ENCODE data around the gene PPFIBP2.

The PPFIBP2 gene

DNA sequence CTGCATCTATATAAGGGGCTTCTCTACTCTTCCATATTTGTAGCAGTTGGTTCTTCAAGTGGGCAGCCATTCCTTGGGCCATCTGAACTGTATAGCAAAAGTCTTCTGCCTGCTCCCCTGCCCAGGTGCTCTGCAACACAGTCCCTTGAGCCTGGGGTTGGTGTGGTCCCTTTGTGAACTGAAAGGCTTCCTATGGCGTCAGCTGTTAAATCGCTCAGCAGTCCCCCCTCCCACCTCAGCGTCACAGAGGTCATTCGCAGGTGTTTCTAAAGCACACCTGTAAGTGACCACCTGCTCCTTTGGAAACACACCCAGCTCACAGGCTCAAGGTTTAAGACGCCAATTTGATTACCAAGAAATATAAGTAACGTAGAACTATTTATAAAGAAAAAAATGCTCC lies 122.6 kb downstream of the PPFIBP2 start:
- DNase-seq, result no peak
- Histone ChIP-seq H3K27ac (ENCODE audit: insufficient read depth, low read length, poor library complexity, severe bottlenecking) (no peak overlapping the region), H3K36me3 (ENCODE audit: control insufficient read depth, insufficient read depth, low read length) (peaks cover 15% of the 10 kb centered on the region), H3K4me1 (ENCODE audit: control insufficient read depth, insufficient read depth, low read length, poor library complexity, severe bottlenecking) (no peaks in the 10 kb centered on the region), H3K4me3 (ENCODE audit: insufficient read depth, low read depth, low read length, poor library complexity, severe bottlenecking) (no peak overlapping the region), H3K27me3 (replicated peaks; ENCODE audit: control insufficient read depth, insufficient read depth, low read length, poor library complexity, severe bottlenecking) (no peaks in the 10 kb centered on the region), H3K9me3 (ENCODE audit: control insufficient read depth, low read length) (no peaks in the 10 kb centered on the region)

DNA sequence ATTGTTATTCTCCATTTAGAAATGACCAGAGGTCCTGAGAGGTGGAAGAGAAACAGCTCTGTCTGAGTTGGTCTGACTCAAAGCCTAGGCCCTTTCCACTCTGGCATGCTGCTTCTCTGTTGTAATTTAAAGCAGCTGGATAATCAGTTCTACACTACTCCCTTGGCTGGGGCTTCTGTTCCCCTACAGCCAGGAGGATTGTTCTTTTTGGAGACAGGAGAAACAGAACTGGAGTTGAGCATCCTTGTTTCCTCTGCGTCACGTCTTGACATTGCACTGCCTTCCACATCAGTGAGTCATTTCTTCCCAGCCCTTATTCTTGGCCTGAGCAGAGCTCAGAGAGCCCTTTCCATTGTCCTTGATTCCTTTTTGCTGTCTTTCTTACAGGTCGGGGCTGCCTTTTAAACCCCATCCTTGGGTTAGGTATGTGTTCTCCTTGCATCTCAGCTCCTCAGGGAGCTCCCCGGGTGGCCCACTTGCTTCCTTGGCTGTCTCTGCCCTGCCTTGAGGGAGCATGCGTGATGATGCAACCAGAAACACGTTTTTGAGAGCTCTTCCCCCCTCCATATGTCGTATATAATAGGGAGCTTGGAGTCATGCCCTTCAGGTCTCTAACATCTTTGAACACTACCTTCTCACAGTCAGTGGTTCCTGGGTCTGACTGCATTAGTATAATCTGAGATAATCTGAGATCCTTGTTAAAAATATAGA lies 123.8 kb downstream of the PPFIBP2 start:
- Histone ChIP-seq H3K4me1 (ENCODE audit: control insufficient read depth, insufficient read depth, low read length, poor library complexity, severe bottlenecking) (no peaks in the 10 kb centered on the region), H3K4me3 (ENCODE audit: insufficient read depth, low read depth, low read length, poor library complexity, severe bottlenecking) (no peak overlapping the region), H3K27me3 (replicated peaks; ENCODE audit: control insufficient read depth, insufficient read depth, low read length, poor library complexity, severe bottlenecking) (no peaks in the 10 kb centered on the region), H3K27ac (ENCODE audit: insufficient read depth, low read length, poor library complexity, severe bottlenecking) (no peak overlapping the region), H3K9me3 (ENCODE audit: control insufficient read depth, low read length) (no peaks in the 10 kb centered on the region), H3K36me3 (ENCODE audit: control insufficient read depth, insufficient read depth, low read length) (peaks cover 6% of the 10 kb centered on the region)
- no peak for DNase-seq

DNA sequence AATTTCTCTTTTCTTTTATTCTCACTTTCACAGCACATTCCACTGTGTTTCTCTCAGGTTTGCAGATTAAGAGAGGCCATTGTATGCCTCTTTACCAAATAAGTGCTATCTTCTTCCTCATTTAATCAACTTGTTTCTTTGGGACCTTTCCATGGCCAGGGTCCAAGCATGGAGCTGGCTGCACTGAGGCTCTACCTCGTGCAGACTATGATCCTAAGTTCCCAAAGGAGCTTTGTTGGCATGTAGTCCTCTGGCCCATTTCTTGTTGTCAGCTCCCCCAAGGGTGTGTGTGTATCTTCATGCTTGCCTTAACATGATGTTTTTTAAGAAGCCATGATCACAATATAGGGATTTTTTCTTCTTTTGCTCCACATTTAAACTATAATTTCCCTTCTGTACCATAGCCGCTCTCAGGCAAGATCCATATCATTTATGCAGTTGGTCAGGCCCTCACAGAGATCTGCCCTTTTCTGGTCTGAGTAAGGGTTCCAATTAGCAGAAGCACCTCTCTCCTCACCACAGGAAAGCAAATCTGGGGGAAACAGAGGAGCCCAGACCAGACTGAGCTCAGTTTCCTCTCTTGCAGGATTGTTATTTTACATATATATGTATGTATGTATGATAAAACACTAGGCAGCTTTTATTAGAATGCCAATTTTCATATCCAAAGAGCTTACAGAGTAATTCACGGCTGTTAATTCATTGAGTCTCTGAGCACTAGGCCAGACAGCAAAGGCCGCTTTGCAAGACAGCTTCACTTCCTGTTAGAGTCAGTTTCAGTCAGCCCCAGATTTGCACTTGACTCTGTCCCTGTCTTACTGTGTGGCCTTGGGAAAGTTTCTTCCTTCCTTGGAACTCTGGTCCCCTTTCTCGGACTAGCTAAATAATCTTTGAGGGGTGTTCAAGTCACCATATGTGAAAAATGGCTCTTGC lies 125.2 kb downstream of the PPFIBP2 start:
- no peaks in the 10 kb centered on the region for H3K36me3 ChIP-seq (ENCODE audit: control insufficient read depth, insufficient read depth, low read length)
- no peak overlapping the region for H3K27ac ChIP-seq (ENCODE audit: insufficient read depth, low read length, poor library complexity, severe bottlenecking)
- no peaks in the 10 kb centered on the region for H3K4me1 ChIP-seq (ENCODE audit: control insufficient read depth, insufficient read depth, low read length, poor library complexity, severe bottlenecking)

DNA sequence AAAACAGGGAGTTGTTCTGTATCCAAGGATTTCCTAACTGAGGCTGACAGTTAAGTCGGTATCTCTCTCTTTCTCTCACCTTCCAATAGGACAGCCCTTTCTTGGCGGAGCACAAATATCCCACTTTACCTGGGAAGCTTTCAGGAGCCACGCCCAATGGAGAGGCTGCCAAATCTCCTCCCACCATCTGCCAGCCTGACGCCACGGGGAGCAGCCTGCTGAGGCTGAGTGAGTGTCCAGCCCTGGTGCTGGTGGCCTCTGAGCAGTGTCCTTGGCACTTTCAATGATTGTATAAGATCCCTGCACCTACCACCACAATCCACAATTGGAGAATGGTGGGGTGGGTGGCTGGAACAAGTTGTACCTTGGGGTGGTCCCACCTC lies 125.8 kb downstream of the PPFIBP2 start:
- Histone ChIP-seq H3K27me3 (replicated peaks; ENCODE audit: control insufficient read depth, insufficient read depth, low read length, poor library complexity, severe bottlenecking) (no peaks in the 10 kb centered on the region), H3K4me3 (ENCODE audit: insufficient read depth, low read depth, low read length, poor library complexity, severe bottlenecking) (no peak overlapping the region), H3K27ac (ENCODE audit: insufficient read depth, low read length, poor library complexity, severe bottlenecking) (no peak overlapping the region), H3K36me3 (ENCODE audit: control insufficient read depth, insufficient read depth, low read length) (no peaks in the 10 kb centered on the region), H3K9me3 (ENCODE audit: control insufficient read depth, low read length) (no peaks in the 10 kb centered on the region), H3K4me1 (ENCODE audit: control insufficient read depth, insufficient read depth, low read length, poor library complexity, severe bottlenecking) (no peaks in the 10 kb centered on the region)
- no peak for DNase-seq

More for the DNA sequence above, 125.2 kb downstream of the PPFIBP2 start:
- no peak overlapping the region for H3K4me3 ChIP-seq (ENCODE audit: insufficient read depth, low read depth, low read length, poor library complexity, severe bottlenecking)
- H3K27me3 ChIP-seq (replicated peaks; ENCODE audit: control insufficient read depth, insufficient read depth, low read length, poor library complexity, severe bottlenecking), result no peaks in the 10 kb centered on the region
- H3K9me3 ChIP-seq (ENCODE audit: control insufficient read depth, low read length), result no peaks in the 10 kb centered on the region
- DNase-seq, result no peak

DNA sequence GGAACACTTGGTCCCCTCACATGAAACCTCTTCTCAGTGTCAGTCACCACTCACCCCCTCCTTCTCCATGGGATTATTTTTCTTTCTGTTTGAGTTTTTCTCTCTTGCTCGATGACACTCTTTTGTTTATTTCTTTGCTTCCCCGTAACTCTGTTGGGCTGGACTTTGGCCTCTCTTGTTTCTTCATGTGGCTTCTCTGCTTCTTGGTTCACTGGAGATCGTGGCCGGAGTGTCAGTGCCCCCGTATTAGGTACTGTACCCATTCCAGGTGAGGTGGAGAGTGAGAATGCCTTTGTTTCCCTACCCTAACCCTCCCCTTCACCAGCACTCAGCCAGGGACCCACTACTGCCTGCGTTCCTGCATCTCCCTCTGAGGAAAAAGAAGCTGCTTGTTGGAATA lies 127.0 kb downstream of the PPFIBP2 start:
- H3K27me3 ChIP-seq (replicated peaks; ENCODE audit: control insufficient read depth, insufficient read depth, low read length, poor library complexity, severe bottlenecking), result no peaks in the 10 kb centered on the region
- H3K4me3 ChIP-seq (ENCODE audit: insufficient read depth, low read depth, low read length, poor library complexity, severe bottlenecking), result no peak overlapping the region
- H3K36me3 ChIP-seq (ENCODE audit: control insufficient read depth, insufficient read depth, low read length), result no peaks in the 10 kb centered on the region

DNA sequence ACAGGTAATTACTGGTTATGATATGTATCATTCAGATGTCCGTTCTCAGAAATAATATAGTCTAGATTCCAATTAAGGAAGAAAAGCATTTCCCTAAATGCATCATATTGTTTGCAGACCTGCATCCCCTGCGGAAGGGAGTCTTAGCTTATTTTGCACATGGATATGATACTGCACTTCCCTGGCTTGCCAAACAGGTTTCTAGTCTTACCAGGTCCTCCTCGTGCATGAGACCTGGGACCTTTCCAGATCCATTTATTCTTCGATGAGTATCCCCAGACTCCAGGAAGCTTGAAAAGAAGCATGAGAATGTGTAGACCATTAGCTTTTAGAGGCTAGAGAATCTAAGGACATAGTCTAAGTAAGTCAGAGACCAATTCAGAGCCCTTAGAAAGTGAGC lies 128.9 kb downstream of the PPFIBP2 start:
- no peak overlapping the region for H3K4me3 ChIP-seq (ENCODE audit: insufficient read depth, low read depth, low read length, poor library complexity, severe bottlenecking)
- no peaks in the 10 kb centered on the region for H3K4me1 ChIP-seq (ENCODE audit: control insufficient read depth, insufficient read depth, low read length, poor library complexity, severe bottlenecking)
- no peaks in the 10 kb centered on the region for H3K27me3 ChIP-seq (replicated peaks; ENCODE audit: control insufficient read depth, insufficient read depth, low read length, poor library complexity, severe bottlenecking)
- H3K9me3 ChIP-seq (ENCODE audit: control insufficient read depth, low read length), result no peaks in the 10 kb centered on the region
- DNase-seq, result no peak
- H3K27ac ChIP-seq (ENCODE audit: insufficient read depth, low read length, poor library complexity, severe bottlenecking), result no peak overlapping the region
- no peaks in the 10 kb centered on the region for H3K36me3 ChIP-seq (ENCODE audit: control insufficient read depth, insufficient read depth, low read length)

More for the DNA sequence above, 127.0 kb downstream of the PPFIBP2 start:
- Histone ChIP-seq H3K9me3 (ENCODE audit: control insufficient read depth, low read length) (no peaks in the 10 kb centered on the region), H3K27ac (ENCODE audit: insufficient read depth, low read length, poor library complexity, severe bottlenecking) (no peak overlapping the region), H3K4me1 (ENCODE audit: control insufficient read depth, insufficient read depth, low read length, poor library complexity, severe bottlenecking) (no peaks in the 10 kb centered on the region)
- DNase-seq, result no peak

DNA sequence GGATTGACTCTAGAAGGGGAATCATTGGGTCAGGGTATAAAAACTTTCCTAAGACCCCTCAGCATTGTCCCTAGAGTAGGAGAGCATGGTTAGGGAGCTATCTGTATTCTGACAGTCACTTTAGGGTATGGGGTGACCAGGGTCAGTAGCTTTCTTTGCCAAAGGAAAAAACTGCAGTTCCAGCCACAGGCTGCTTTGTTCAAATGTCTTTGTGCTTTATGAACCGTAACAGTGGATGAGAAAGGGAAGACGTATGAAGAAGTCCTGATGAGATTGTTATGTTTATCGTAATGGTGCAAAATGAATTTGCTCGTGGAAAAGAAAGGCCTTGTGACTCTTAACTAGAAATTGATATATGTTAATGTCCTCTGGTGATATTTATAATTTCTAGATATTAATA lies 129.5 kb downstream of the PPFIBP2 start:
- H3K27me3 ChIP-seq (replicated peaks; ENCODE audit: control insufficient read depth, insufficient read depth, low read length, poor library complexity, severe bottlenecking), result no peaks in the 10 kb centered on the region
- no peaks in the 10 kb centered on the region for H3K4me1 ChIP-seq (ENCODE audit: control insufficient read depth, insufficient read depth, low read length, poor library complexity, severe bottlenecking)
- H3K36me3 ChIP-seq (ENCODE audit: control insufficient read depth, insufficient read depth, low read length), result peaks cover 3% of the 10 kb centered on the region
- H3K4me3 ChIP-seq (ENCODE audit: insufficient read depth, low read depth, low read length, poor library complexity, severe bottlenecking), result no peak overlapping the region
- DNase-seq, result no peak
- H3K27ac ChIP-seq (ENCODE audit: insufficient read depth, low read length, poor library complexity, severe bottlenecking), result no peak overlapping the region
- H3K9me3 ChIP-seq (ENCODE audit: control insufficient read depth, low read length), result no peaks in the 10 kb centered on the region

DNA sequence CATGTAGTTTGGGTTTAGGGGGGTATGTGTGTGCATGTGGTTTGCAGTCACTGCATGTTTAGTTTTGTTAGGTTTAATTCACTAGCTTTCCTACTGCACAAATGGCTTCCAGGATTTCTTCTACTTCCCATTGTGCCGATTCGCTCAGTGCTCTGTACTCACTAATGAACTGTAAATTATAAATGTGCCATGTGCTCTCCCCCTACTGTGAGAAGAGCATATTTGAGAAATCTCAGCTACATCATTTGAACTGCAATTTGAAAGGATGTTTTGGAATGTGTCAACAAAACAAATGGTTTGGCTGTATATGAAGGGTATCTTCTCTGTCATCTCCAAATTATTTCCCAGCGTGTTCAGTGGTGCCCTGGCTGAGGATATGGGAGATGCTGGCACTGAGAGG lies 131.4 kb downstream of the PPFIBP2 start:
- no peaks in the 10 kb centered on the region for H3K9me3 ChIP-seq (ENCODE audit: control insufficient read depth, low read length)
- H3K27me3 ChIP-seq (replicated peaks; ENCODE audit: control insufficient read depth, insufficient read depth, low read length, poor library complexity, severe bottlenecking), result no peaks in the 10 kb centered on the region
- peaks cover 18% of the 10 kb centered on the region for H3K36me3 ChIP-seq (ENCODE audit: control insufficient read depth, insufficient read depth, low read length)
- no peak overlapping the region for H3K27ac ChIP-seq (ENCODE audit: insufficient read depth, low read length, poor library complexity, severe bottlenecking)
- H3K4me1 ChIP-seq (ENCODE audit: control insufficient read depth, insufficient read depth, low read length, poor library complexity, severe bottlenecking), result no peaks in the 10 kb centered on the region
- no peak for DNase-seq
- H3K4me3 ChIP-seq (ENCODE audit: insufficient read depth, low read depth, low read length, poor library complexity, severe bottlenecking), result no peak overlapping the region

DNA sequence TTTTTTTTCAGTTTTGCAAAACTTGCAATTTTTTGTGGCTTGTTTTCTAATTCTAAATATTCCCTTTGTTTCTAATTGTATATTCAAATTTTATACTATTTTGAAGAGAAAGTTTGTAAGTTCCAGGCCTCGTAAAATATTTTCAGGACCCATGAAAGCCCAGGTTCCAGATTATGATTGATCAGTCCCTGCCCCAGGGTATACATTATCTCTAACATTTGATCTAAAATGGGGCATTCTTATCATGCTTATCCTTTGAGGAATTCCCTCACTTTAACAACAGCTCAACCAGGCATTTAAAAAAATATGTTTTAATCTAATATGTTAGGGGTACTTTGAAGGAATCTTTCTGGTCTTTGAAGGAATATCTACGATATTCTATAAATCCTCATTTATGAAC lies 133.1 kb downstream of the PPFIBP2 start:
- no peak for DNase-seq
- no peak overlapping the region for H3K27ac ChIP-seq (ENCODE audit: insufficient read depth, low read length, poor library complexity, severe bottlenecking)
- H3K27me3 ChIP-seq (replicated peaks; ENCODE audit: control insufficient read depth, insufficient read depth, low read length, poor library complexity, severe bottlenecking), result no peaks in the 10 kb centered on the region
- no peak overlapping the region for H3K4me3 ChIP-seq (ENCODE audit: insufficient read depth, low read depth, low read length, poor library complexity, severe bottlenecking)
- H3K4me1 ChIP-seq (ENCODE audit: control insufficient read depth, insufficient read depth, low read length, poor library complexity, severe bottlenecking), result no peaks in the 10 kb centered on the region
- H3K36me3 ChIP-seq (ENCODE audit: control insufficient read depth, insufficient read depth, low read length), result peaks cover 18% of the 10 kb centered on the region
- no peaks in the 10 kb centered on the region for H3K9me3 ChIP-seq (ENCODE audit: control insufficient read depth, low read length)

DNA sequence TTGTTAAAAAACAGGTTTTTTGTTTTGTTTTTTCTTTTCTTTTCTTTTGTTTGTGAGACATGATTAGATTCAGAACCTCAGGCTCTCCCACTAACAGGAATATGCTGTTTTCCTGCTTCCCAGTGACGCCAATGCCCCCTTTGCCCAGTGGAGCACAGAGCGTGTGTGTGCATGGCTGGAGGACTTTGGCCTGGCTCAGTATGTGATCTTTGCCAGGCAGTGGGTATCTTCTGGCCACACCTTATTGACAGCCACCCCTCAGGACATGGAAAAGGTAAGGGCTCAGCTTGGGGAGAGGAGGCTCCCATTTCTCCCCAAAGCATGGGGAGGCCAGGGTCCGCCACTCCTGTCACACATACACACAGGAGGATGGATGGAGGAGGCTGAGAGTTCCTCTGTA lies 134.5 kb downstream of the PPFIBP2 start:
- no peaks in the 10 kb centered on the region for H3K4me1 ChIP-seq (ENCODE audit: control insufficient read depth, insufficient read depth, low read length, poor library complexity, severe bottlenecking)
- DNase-seq, result no peak
- no peak overlapping the region for H3K4me3 ChIP-seq (ENCODE audit: insufficient read depth, low read depth, low read length, poor library complexity, severe bottlenecking)
- peaks cover 20% of the 10 kb centered on the region for H3K36me3 ChIP-seq (ENCODE audit: control insufficient read depth, insufficient read depth, low read length)
- H3K27ac ChIP-seq (ENCODE audit: insufficient read depth, low read length, poor library complexity, severe bottlenecking), result no peak overlapping the region
- no peaks in the 10 kb centered on the region for H3K27me3 ChIP-seq (replicated peaks; ENCODE audit: control insufficient read depth, insufficient read depth, low read length, poor library complexity, severe bottlenecking)
- H3K9me3 ChIP-seq (ENCODE audit: control insufficient read depth, low read length), result no peaks in the 10 kb centered on the region

Measured in effector memory CD4-positive, alpha-beta T cell (primary cell).